K562 (cell line): ENCODE measurements around the gene CLTB. TPM values are rescaled to one million over a fixed set of nuclear protein-coding genes. Genes with fewer than 3 reads are reported as not detected.

ENCODE experiments used
- ATAC-seq: fragments of 200-7000 bp; cut with Tn5 transposase; 3 replicates; pipeline ENCODE4 v1.9.1; 2020; ENCODE audit warnings: moderate library complexity
- BruUV-seq: library from RNA; stranded (reverse); fragments of 400-500 nt; replicated peaks from 2 replicates; lab custom pipeline; 2021; lab: Mats Ljungman, UMichigan
- CTCF ChIA-PET: fragments of 300-600 bp; formaldehyde crosslinking; extraction: SDS; loops from one replicate; lab custom pipeline; 2021; ENCODE audit warnings: low intra/inter-chr PET ratio; lab: Yijun Ruan, JAX
- POLR2A ChIA-PET: fragments of 300-600, 350-650 bp; sonication (Branson Sonifier 250); formaldehyde crosslinking; extraction: SDS; loops from one replicate; lab custom pipeline; 2021; ENCODE audit warnings: antibody characterized with exemption, inconsistent platforms; lab: Yijun Ruan, JAX
- DNase-seq, 4 experiments: peaks; one replicate each; pipeline versions ENCODE4 v3.0.0 to v3.0.0-alpha.2; 2011 to 2018; ENCODE audit warnings: low spot score in 3 of 4, mixed read lengths in 3 of 4; ENCODE audit errors: extremely low read depth in 1 of 4
- FAIRE-seq: peaks from 2 replicates; lab custom pipeline; 2011; peaks lifted over from hg19 to GRCh38; lab: Jason Lieb, UNC
- H2AFZ ChIP-seq: 2 replicates; pipeline ENCODE4 v1.6.0; 2011; ENCODE audit warnings: low read depth, low read length, control low read depth, inconsistent platforms
- H3K27ac ChIP-seq: fragments of 200-600 bp; 3 replicates; pipeline ENCODE4 v1.8.0; 2011; ENCODE audit warnings: low read depth, mild to moderate bottlenecking, control low read depth, inconsistent platforms, low read length, moderate library complexity, mixed read lengths; ENCODE audit errors: extremely low read depth
- H3K27me3 ChIP-seq, 2 experiments: fragments of 300-600 bp in 1 of 2; 2 replicates in 1 of 2; 3 replicates in 1 of 2; pipeline versions ENCODE4 v1.6.0 to v1.8.0; 2011; ENCODE audit warnings: inconsistent platforms in 2 of 2, low read length in 2 of 2, mild to moderate bottlenecking in 1 of 2, mixed read lengths in 1 of 2, moderate library complexity in 1 of 2; ENCODE audit not compliant: control insufficient read depth in 2 of 2, insufficient read depth in 2 of 2
- H3K36me3 ChIP-seq: fragments of 300-600 bp; 3 replicates; pipeline ENCODE4 v1.8.0; 2011; ENCODE audit warnings: mild to moderate bottlenecking, low read length, inconsistent platforms; ENCODE audit not compliant: control insufficient read depth, insufficient read depth
- H3K4me1 ChIP-seq, 2 experiments: fragments of 200-600 bp in 1 of 2; replicated peaks in 1 of 2; 2 replicates in 1 of 2; 3 replicates in 1 of 2; pipeline versions ENCODE4 v1.5.1 to v1.8.0; 2011; ENCODE audit warnings: inconsistent platforms in 2 of 2, low read length in 2 of 2, mild to moderate bottlenecking in 1 of 2, mixed read lengths in 1 of 2, moderate library complexity in 1 of 2; ENCODE audit not compliant: control insufficient read depth in 2 of 2, insufficient read depth in 2 of 2
- H3K4me2 ChIP-seq: 2 replicates; pipeline ENCODE4 v1.6.1; 2011; ENCODE audit warnings: low read length, control low read depth, inconsistent platforms, mixed read lengths; ENCODE audit not compliant: insufficient read depth
- H3K4me3 ChIP-seq: fragments of 200-600 bp; sonication (generic), shearing (Covaris generic); 2 replicates; pipeline ENCODE4 v1.5.1; 2016; ENCODE audit warnings: control low read depth, inconsistent platforms
- H3K79me2 ChIP-seq: fragments of 200-600 bp; 3 replicates; pipeline ENCODE4 v1.8.0; 2011; ENCODE audit warnings: low read length, inconsistent platforms; ENCODE audit not compliant: control insufficient read depth, insufficient read depth
- H3K9ac ChIP-seq, 2 experiments: 2 replicates each; pipeline versions ENCODE4 v1.6.0 to v1.6.1; 2011; ENCODE audit warnings: low read depth in 2 of 2, low read length in 2 of 2, control low read depth in 1 of 2, inconsistent platforms in 1 of 2, mild to moderate bottlenecking in 1 of 2, mixed read lengths in 1 of 2; ENCODE audit not compliant: insufficient read depth in 1 of 2
- H3K9me1 ChIP-seq: one replicate; pipeline ENCODE4 v1.6.0; 2011; ENCODE audit warnings: inconsistent platforms, mild to moderate bottlenecking, low read length, moderate library complexity; ENCODE audit not compliant: control insufficient read depth, insufficient read depth
- H3K9me3 ChIP-seq: replicated peaks from 2 replicates; pipeline ENCODE4 v1.5.1; 2011; ENCODE audit warnings: low read depth, low read length, inconsistent platforms; ENCODE audit not compliant: control insufficient read depth, insufficient read depth
- H4K20me1 ChIP-seq: replicated peaks from 2 replicates; pipeline ENCODE4 v1.6.1; 2011; ENCODE audit warnings: low read length, inconsistent platforms, mixed read lengths; ENCODE audit not compliant: control insufficient read depth, insufficient read depth
- CTCF ChIP-seq, 3 experiments: IDR thresholded peaks in 2 of 3; conservative IDR thresholded peaks in 1 of 3; 2 replicates each; pipeline ENCODE4 v1.5.1; 2011 to 2012; ENCODE audit warnings: low read length in 3 of 3, mild to moderate bottlenecking in 3 of 3, control low read depth in 2 of 3, improper control_type of control experiment in 1 of 3, inconsistent platforms in 1 of 3, low read depth in 1 of 3, mixed read lengths in 1 of 3, moderate library complexity in 1 of 3; ENCODE audit not compliant: insufficient read depth in 2 of 3
- NBN ChIP-seq: fragments of 450-650 bp; IDR thresholded peaks from 2 replicates; pipeline ENCODE4 v1.6.1; 2016; ENCODE audit warnings: low read depth, mild to moderate bottlenecking
- NR0B1 ChIP-seq: fragments of 450-650 bp; IDR thresholded peaks from one replicate; pipeline ENCODE4 v1.6.1; 2018; ENCODE audit warnings: mild to moderate bottlenecking, moderate library complexity; ENCODE audit not compliant: partially characterized antibody
- NRF1 ChIP-seq, 2 experiments: fragments of 450-650 bp; IDR thresholded peaks in 1 of 2; conservative IDR thresholded peaks in 1 of 2; 2 replicates each; pipeline ENCODE4 v1.6.1; 2014; ENCODE audit warnings: mild to moderate bottlenecking in 2 of 2
- RAD21 ChIP-seq, 2 experiments: fragments of 250-450 bp in 1 of 2; fragments of 450-650 bp in 1 of 2; sonication (Bioruptor Pico) in 1 of 2; formaldehyde crosslinking in 1 of 2; IDR thresholded peaks in 1 of 2; conservative IDR thresholded peaks in 1 of 2; 2 replicates each; pipeline versions ENCODE4 v1.4.0 to v1.8.0; 2020 to 2022; ENCODE audit warnings: mild to moderate bottlenecking in 2 of 2, moderate library complexity in 1 of 2
- REST ChIP-seq, 2 experiments: fragments of 450-650 bp; formaldehyde crosslinking in 1 of 2; IDR thresholded peaks; 2 replicates each; pipeline versions ENCODE4 v1.4.0 to v1.6.1; 2014 to 2020; ENCODE audit warnings: mild to moderate bottlenecking in 2 of 2, borderline replicate concordance in 1 of 2, low read depth in 1 of 2
- SMC3 ChIP-seq: conservative IDR thresholded peaks from 2 replicates; pipeline ENCODE4 v1.6.1; 2011; ENCODE audit warnings: low read depth, low read length, improper control_type of control experiment; ENCODE audit not compliant: insufficient read depth
- SRF ChIP-seq, 2 experiments: fragments of 250-450, 450-650 bp in 1 of 2; sonication (Bioruptor Pico) in 1 of 2; sonication (generic) in 1 of 2; formaldehyde crosslinking; IDR thresholded peaks; 2 replicates each; pipeline versions ENCODE4 v1.5.0 to v1.5.1; 2020 to 2022; ENCODE audit warnings: mild to moderate bottlenecking in 1 of 2, missing genetic modification reagents in 1 of 2
- ZNF384 ChIP-seq: IDR thresholded peaks from 2 replicates; pipeline ENCODE4 v1.6.1; 2012; ENCODE audit warnings: low read depth, low read length, improper control_type of control experiment
- WGBS: fragments of 100-300 bp; shearing (Covaris generic); methylation state at CpG from one replicate; pipeline ENCODE4 v1.1.6; 2016; ENCODE audit warnings: low coverage, mixed read lengths; ENCODE audit not compliant: insufficient coverage; ENCODE audit errors: missing lambda C conversion rate; 5-methylcytosine and 5-hydroxymethylcytosine counted together
- in situ Hi-C: fragments of 300-500 bp; cut with MboI; formaldehyde crosslinking; loops from 4 replicates; pipeline ENCODE4 v1.15.0; 2018; ENCODE audit warnings: inconsistent platforms, mixed read lengths
- intact Hi-C: fragments of 100-400 bp; cut with micrococcal nuclease; formaldehyde crosslinking; loops from 2 replicates; pipeline ENCODE4 v1.14.2; 2022
- polyA plus RNA-seq, 8 experiments: library from polyadenylated mRNA; depleted of rRNA in 4 of 8; stranded (reverse) in 5 of 8; unstranded in 3 of 8; fragments of >200 nt; fragmentation: Nextera tagmentation in 2 of 8; fragmentation: Illumina TruSeq in 1 of 8; extraction: Ambion mirVana in 2 of 8; extraction: Trizol in 1 of 8; gene quantifications; 2 replicates each; pipeline versions ENCODE4 v1.2.1 to v1.2.3, GENCODE V29; 2011 to 2014; ENCODE audit warnings: inconsistent platforms in 1 of 8, missing spikeins in 1 of 8
- total RNA-seq, 7 experiments: library from RNA; depleted of rRNA in 6 of 7; stranded (reverse); fragments of >200 nt in 6 of 7; fragmentation: Illumina TruSeq in 2 of 7; extraction: Trizol in 2 of 7; gene quantifications; 2 replicates each; pipeline versions ENCODE4 v1.2.1 to v1.2.3, GENCODE V29; 2011 to 2021; ENCODE audit warnings: low replicate concordance in 1 of 7

The CLTB gene
- total and polyA plus RNA-seq, 9 of the 15 experiments (the other 6 are each of a cell fraction or from before 2014, with no cell fraction given) = 1.8 to 117 (median 39.0) TPM

- no peaks in the 10 kb centered on the region for H4K20me1 ChIP-seq
- in situ Hi-C loops (no loop called here), intact Hi-C loops (no loop called here)
- H3K9ac ChIP-seq = 0 out of 4 replicates have a peak overlapping the region, but pooled peaks of 1 of the 2 experiments have one; percentile 67
- FAIRE-seq (peak; percentile 69), ATAC-seq (peak; percentile 99), DNase-seq (peak in 2 of 4 experiments; percentile 37 to 70)
- H3K36me3 ChIP-seq = no peaks in the 10 kb centered on the region
- peak overlapping the region; percentile 70 for H2AFZ ChIP-seq
- H3K27me3 ChIP-seq = no peaks in the 10 kb centered on the region
- WGBS = 24% methylated on average over 4 of the region's 4 CpGs
- H3K4me3 ChIP-seq = no peak overlapping the region
- H3K79me2 ChIP-seq = no peaks in the 10 kb centered on the region
- BruUV-seq = no TSS peak
- H3K27ac ChIP-seq = peak overlapping the region; percentile 6; the same call in 1 of the 3 replicates
- H3K9me3 ChIP-seq = no peaks in the 10 kb centered on the region
- H3K9me1 ChIP-seq = no peaks in the 10 kb centered on the region
- CTCF ChIA-PET = no interaction called here
- no peaks in the 10 kb centered on the region; a peak in 1 of 5 replicates for H3K4me1 ChIP-seq
- POLR2A ChIA-PET = interaction anchor here (1.1 to 2.1 kb wide), 3 partner anchors 9 to 18 kb away, joined by 3 to 5 read pairs (median 3); partner anchors contain the start of gene FAF2
- TF ChIP-seq SRF (CRISPR knock-in tag; IDR thresholded peaks at IDR 0.05) (peak in 1 of 2 experiments; percentile 37; a peak in 1 of 4 replicates), SMC3 (peak; percentile 22; the same call in 1 of the 2 replicates), CTCF (IDR thresholded peaks at IDR 0.05 in 2 of 3, conservative IDR thresholded peaks at IDR 0.05 in 1 of 3; ENCODE audit: insufficient read depth in 2 of 3, low read depth in 1 of 3, low read length in 3 of 3) (peak; percentile 37 to 58 (median 54); a peak in 5 of 6 replicates), NR0B1 (no peak), RAD21 (CRISPR knock-in tag; conservative IDR thresholded peaks at IDR 0.05 in 1 of 2, IDR thresholded peaks at IDR 0.05 in 1 of 2) (peak in 1 of 2 experiments; percentile 39; a peak in 1 of 4 replicates), NRF1 (conservative IDR thresholded peaks at IDR 0.05 in 1 of 2, IDR thresholded peaks at IDR 0.05 in 1 of 2) (peak in 1 of 2 experiments; percentile 18; a peak in 1 of 4 replicates), ZNF384 (peak; percentile 60), NBN (no peak), REST (IDR thresholded peaks at IDR 0.05; ENCODE audit: borderline replicate concordance) (peak; percentile 29; the same call in 1 of the 2 replicates), REST (CRISPR knock-in tag; IDR thresholded peaks at IDR 0.05; ENCODE audit: low read depth) (no peak)
- H3K4me2 ChIP-seq = no peak overlapping the region
These were observed 13.6 kb upstream of the CLTB start for GRCh38 chr5:176429972-176430371.
